Measurements from ENCODE around the gene MAMLD1.

MAMLD1 gene

DNA sequence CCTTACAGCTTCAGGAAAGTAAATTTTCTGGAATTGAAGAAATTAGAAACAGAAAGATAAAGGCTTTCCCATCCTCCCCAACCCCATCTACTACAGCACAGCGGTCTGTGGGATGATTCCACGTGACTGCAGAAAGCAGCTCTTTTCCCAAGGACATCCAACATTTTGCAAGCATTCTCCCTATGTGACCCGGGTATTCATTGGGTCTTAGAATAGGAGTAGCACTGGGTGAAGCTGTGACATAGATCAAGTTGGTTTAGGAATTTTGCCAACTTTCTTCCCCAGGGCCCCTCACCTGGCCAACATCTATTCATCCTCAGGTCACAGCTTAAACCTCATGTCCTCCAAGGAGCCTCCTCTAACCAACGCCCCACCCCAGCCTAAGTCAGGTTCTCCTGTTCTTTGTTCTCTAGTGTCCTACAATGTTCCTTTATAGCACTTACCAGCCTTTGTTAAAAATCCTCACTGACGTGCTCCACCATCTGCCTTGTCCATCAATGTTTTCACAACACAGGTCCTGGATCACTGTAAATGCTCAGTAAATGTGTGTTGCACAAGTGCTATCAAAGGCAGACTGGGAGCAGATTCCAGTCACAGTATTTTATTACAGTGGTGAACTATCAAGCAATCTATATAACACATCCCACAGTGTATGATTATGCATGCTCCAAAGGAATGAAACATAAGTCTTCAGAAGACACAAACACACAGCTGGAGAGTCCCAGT lies 124.4 kb downstream of the MAMLD1 start:
- ChIA-PET CTCF (interaction anchor here (0.6 to 3.6 kb wide), 7 partner anchors 15 to 537 kb away, joined by 3 to 14 read pairs (median 5); no protein-coding TSS in a partner anchor), POLR2A (no interaction called here)
- TF ChIP-seq, protein P1, sequence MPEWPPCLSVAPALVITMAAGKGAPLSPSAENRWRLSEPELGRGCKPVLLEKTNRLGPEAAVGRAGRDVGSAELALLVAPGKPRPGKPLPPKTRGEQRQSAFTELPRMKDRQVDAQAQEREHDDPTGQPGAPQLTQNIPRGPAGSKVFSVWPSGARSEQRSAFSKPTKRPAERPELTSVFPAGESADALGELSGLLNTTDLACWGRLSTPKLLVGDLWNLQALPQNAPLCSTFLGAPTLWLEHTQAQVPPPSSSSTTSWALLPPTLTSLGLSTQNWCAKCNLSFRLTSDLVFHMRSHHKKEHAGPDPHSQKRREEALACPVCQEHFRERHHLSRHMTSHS (tag by site-specific recombination; IDR thresholded peaks at IDR 0.05) = no peak
- TF ChIP-seq ZNF16 (tag by site-specific recombination; IDR thresholded peaks at IDR 0.05; ENCODE audit: low read depth) (no peak), ZNF214 (tag by site-specific recombination; IDR thresholded peaks at IDR 0.05; ENCODE audit: borderline replicate concordance) (no peak), GLIS2 (tag by site-specific recombination; IDR thresholded peaks at IDR 0.05) (no peak), ZNF837 (tag by site-specific recombination; IDR thresholded peaks at IDR 0.05) (no peak), ZNF501 (tag by site-specific recombination; IDR thresholded peaks at IDR 0.05) (no peak), KLF8 (tag by site-specific recombination; IDR thresholded peaks at IDR 0.05) (no peak), ZNF184 (tag by site-specific recombination; IDR thresholded peaks at IDR 0.05) (no peak), ZNF623 (tag by site-specific recombination; IDR thresholded peaks at IDR 0.05) (no peak), HOXA7 (CRISPR knock-in tag; IDR thresholded peaks at IDR 0.05; ENCODE audit: borderline replicate concordance) (no peak), ZIC2 (tag by site-specific recombination; IDR thresholded peaks at IDR 0.05) (no peak), ZNF394 (tag by site-specific recombination; IDR thresholded peaks at IDR 0.05; ENCODE audit: borderline replicate concordance) (no peak)
- TF ChIP-seq, protein P2, sequence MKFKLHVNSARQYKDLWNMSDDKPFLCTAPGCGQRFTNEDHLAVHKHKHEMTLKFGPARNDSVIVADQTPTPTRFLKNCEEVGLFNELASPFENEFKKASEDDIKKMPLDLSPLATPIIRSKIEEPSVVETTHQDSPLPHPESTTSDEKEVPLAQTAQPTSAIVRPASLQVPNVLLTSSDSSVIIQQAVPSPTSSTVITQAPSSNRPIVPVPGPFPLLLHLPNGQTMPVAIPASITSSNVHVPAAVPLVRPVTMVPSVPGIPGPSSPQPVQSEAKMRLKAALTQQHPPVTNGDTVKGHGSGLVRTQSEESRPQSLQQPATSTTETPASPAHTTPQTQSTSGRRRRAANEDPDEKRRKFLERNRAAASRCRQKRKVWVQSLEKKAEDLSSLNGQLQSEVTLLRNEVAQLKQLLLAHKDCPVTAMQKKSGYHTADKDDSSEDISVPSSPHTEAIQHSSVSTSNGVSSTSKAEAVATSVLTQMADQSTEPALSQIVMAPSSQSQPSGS (tag by site-specific recombination; IDR thresholded peaks at IDR 0.05; ENCODE audit: low read depth) = no peak
- TF ChIP-seq, protein P3, sequence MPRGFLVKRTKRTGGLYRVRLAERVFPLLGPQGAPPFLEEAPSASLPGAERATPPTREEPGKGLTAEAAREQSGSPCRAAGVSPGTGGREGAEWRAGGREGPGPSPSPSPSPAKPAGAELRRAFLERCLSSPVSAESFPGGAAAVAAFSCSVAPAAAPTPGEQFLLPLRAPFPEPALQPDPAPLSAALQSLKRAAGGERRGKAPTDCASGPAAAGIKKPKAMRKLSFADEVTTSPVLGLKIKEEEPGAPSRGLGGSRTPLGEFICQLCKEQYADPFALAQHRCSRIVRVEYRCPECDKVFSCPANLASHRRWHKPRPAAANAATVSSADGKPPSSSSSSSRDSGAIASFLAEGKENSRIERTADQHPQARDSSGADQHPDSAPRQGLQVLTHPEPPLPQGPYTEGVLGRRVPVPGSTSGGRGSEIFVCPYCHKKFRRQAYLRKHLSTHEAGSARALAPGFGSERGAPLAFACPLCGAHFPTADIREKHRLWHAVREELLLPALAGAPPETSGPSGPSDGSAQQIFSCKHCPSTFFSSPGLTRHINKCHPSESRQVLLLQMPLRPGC (tag by site-specific recombination; IDR thresholded peaks at IDR 0.05) = no peak
- TF ChIP-seq, protein P4, sequence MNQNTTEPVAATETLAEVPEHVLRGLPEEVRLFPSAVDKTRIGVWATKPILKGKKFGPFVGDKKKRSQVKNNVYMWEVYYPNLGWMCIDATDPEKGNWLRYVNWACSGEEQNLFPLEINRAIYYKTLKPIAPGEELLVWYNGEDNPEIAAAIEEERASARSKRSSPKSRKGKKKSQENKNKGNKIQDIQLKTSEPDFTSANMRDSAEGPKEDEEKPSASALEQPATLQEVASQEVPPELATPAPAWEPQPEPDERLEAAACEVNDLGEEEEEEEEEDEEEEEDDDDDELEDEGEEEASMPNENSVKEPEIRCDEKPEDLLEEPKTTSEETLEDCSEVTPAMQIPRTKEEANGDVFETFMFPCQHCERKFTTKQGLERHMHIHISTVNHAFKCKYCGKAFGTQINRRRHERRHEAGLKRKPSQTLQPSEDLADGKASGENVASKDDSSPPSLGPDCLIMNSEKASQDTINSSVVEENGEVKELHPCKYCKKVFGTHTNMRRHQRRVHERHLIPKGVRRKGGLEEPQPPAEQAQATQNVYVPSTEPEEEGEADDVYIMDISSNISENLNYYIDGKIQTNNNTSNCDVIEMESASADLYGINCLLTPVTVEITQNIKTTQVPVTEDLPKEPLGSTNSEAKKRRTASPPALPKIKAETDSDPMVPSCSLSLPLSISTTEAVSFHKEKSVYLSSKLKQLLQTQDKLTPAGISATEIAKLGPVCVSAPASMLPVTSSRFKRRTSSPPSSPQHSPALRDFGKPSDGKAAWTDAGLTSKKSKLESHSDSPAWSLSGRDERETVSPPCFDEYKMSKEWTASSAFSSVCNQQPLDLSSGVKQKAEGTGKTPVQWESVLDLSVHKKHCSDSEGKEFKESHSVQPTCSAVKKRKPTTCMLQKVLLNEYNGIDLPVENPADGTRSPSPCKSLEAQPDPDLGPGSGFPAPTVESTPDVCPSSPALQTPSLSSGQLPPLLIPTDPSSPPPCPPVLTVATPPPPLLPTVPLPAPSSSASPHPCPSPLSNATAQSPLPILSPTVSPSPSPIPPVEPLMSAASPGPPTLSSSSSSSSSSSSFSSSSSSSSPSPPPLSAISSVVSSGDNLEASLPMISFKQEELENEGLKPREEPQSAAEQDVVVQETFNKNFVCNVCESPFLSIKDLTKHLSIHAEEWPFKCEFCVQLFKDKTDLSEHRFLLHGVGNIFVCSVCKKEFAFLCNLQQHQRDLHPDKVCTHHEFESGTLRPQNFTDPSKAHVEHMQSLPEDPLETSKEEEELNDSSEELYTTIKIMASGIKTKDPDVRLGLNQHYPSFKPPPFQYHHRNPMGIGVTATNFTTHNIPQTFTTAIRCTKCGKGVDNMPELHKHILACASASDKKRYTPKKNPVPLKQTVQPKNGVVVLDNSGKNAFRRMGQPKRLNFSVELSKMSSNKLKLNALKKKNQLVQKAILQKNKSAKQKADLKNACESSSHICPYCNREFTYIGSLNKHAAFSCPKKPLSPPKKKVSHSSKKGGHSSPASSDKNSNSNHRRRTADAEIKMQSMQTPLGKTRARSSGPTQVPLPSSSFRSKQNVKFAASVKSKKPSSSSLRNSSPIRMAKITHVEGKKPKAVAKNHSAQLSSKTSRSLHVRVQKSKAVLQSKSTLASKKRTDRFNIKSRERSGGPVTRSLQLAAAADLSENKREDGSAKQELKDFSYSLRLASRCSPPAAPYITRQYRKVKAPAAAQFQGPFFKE (tag by site-specific recombination; IDR thresholded peaks at IDR 0.05; ENCODE audit: borderline replicate concordance) = no peak
- H3K4me1 ChIP-seq (ENCODE audit: control insufficient read depth, insufficient read depth, low read length) = no peaks in the 10 kb centered on the region
- H3K4me3 ChIP-seq (ENCODE audit: low read depth, low read length) = no peak overlapping the region
- H3K36me3 ChIP-seq (ENCODE audit: control insufficient read depth in 2 of 2, insufficient read depth in 1 of 2, low read length in 2 of 2) = no peaks in the 10 kb centered on the region
- H3K27ac ChIP-seq (ENCODE audit: extremely low read depth, low read depth, low read length) = no peak overlapping the region
- H3K9me3 ChIP-seq (ENCODE audit: control insufficient read depth, insufficient read depth, low read depth, low read length) = peaks cover 3% of the 10 kb centered on the region

All from HEK293 (cell line).